Osteoblast (primary cell): Measurements from ENCODE around the gene BARD1. TPM values are rescaled to one million over a fixed set of nuclear protein-coding genes. Genes with fewer than 3 reads are reported as not detected.

Experiments
- DNase-seq: peaks from one replicate; pipeline ENCODE4 v3.0.0; 2011; ENCODE audit warnings: low spot score, mixed read lengths; ENCODE audit not compliant: insufficient read length; ENCODE audit errors: missing footprints
- H2AFZ ChIP-seq: 2 replicates; pipeline ENCODE4 v1.6.0; 2011; ENCODE audit warnings: mild to moderate bottlenecking, low read length
- H3K27ac ChIP-seq: 2 replicates; pipeline ENCODE4 v1.5.1; 2011; ENCODE audit warnings: mild to moderate bottlenecking, low read depth, low read length, moderate library complexity
- H3K27me3 ChIP-seq: 2 replicates; pipeline ENCODE4 v1.6.0; 2012; ENCODE audit warnings: mild to moderate bottlenecking, control low read depth, inconsistent platforms, low read length, moderate library complexity; ENCODE audit not compliant: insufficient read depth
- H3K36me3 ChIP-seq: 2 replicates; pipeline ENCODE4 v1.5.1; 2011; ENCODE audit warnings: mild to moderate bottlenecking, low read length, control low read depth, moderate library complexity; ENCODE audit not compliant: insufficient read depth
- H3K4me1 ChIP-seq: 2 replicates; pipeline ENCODE4 v1.5.1; 2011; ENCODE audit warnings: mild to moderate bottlenecking, low read length, control low read depth, moderate library complexity; ENCODE audit not compliant: insufficient read depth
- H3K4me2 ChIP-seq: 2 replicates; pipeline ENCODE4 v1.6.0; 2011; ENCODE audit warnings: mild to moderate bottlenecking, low read length; ENCODE audit not compliant: insufficient read depth
- H3K4me3 ChIP-seq: fragments of 200-600 bp; sonication (generic); 3 replicates; pipeline ENCODE4 v1.5.1; 2012; ENCODE audit warnings: mild to moderate bottlenecking, low read length, inconsistent platforms; ENCODE audit not compliant: insufficient read depth
- H3K79me2 ChIP-seq: 2 replicates; pipeline ENCODE4 v1.6.0; 2012; ENCODE audit warnings: mild to moderate bottlenecking, low read length, control low read depth, inconsistent platforms; ENCODE audit not compliant: insufficient read depth
- H3K9me3 ChIP-seq: 2 replicates; pipeline ENCODE4 v1.5.1; 2011; ENCODE audit warnings: low read depth, low read length, control low read depth
- H4K20me1 ChIP-seq: 2 replicates; pipeline ENCODE4 v1.6.0; 2012; ENCODE audit warnings: mild to moderate bottlenecking, low read length, control low read depth; ENCODE audit not compliant: insufficient read depth
- total RNA-seq: library from RNA; depleted of rRNA; stranded (reverse); fragments of >200 nt; gene quantifications from 2 replicates; pipeline ENCODE4 v1.2.3, GENCODE V29; 2012
- TF ChIP-seq, protein P1 (sequence below): IDR thresholded peaks from 2 replicates; pipeline ENCODE4 v1.5.1; 2011; ENCODE audit warnings: mild to moderate bottlenecking, low read depth, low read length, moderate library complexity; ENCODE audit errors: extremely low read depth

BARD1 gene
- total RNA-seq, 1 donor = 18.5 TPM

DNA sequence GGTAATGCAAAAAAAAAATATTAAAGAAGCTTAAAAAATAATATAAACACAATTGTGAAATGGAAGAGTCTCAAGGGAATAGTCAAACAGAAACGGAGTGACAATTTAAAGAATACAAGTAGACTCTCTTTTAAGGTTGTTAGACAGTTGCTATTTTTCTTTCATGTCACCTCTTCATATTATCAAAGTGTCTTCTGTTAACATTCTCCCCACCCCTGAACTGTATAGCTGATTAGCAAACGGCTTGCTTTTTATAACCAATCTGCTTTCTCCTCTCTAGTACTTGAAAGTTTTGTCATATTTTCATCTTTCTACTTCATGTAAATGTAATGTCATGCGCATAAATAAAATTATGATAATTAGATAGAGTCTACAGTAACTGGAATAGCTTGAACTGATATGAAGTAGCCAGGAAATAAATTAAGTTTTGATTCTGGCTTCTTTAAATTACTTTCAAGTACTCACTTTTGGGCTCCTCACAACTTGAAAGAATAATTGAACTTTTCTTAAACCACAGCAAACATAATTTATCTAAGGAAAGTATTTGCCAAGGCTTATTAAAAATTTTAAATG lies 37.0 kb downstream of the BARD1 start:
- Histone ChIP-seq H4K20me1 (no peaks in the 10 kb centered on the region), H2AFZ (no peak overlapping the region), H3K27ac (no peak overlapping the region), H3K4me2 (no peak overlapping the region), H3K79me2 (peaks cover 6% of the 10 kb centered on the region), H3K4me1 (no peaks in the 10 kb centered on the region), H3K36me3 (peaks cover 5% of the 10 kb centered on the region), H3K27me3 (no peaks in the 10 kb centered on the region), H3K9me3 (peaks cover 2% of the 10 kb centered on the region), H3K4me3 (no peak overlapping the region)
- DNase-seq = peak; percentile 56
- TF ChIP-seq, protein P1, sequence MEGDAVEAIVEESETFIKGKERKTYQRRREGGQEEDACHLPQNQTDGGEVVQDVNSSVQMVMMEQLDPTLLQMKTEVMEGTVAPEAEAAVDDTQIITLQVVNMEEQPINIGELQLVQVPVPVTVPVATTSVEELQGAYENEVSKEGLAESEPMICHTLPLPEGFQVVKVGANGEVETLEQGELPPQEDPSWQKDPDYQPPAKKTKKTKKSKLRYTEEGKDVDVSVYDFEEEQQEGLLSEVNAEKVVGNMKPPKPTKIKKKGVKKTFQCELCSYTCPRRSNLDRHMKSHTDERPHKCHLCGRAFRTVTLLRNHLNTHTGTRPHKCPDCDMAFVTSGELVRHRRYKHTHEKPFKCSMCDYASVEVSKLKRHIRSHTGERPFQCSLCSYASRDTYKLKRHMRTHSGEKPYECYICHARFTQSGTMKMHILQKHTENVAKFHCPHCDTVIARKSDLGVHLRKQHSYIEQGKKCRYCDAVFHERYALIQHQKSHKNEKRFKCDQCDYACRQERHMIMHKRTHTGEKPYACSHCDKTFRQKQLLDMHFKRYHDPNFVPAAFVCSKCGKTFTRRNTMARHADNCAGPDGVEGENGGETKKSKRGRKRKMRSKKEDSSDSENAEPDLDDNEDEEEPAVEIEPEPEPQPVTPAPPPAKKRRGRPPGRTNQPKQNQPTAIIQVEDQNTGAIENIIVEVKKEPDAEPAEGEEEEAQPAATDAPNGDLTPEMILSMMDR = no peak

- TF ChIP-seq, protein P1 = no peak
- Histone ChIP-seq H3K27ac (no peak overlapping the region), H3K27me3 (no peaks in the 10 kb centered on the region), H3K4me3 (no peak overlapping the region), H3K4me2 (no peak overlapping the region), H3K9me3 (no peaks in the 10 kb centered on the region), H2AFZ (no peak overlapping the region), H4K20me1 (no peaks in the 10 kb centered on the region), H3K4me1 (no peaks in the 10 kb centered on the region), H3K79me2 (no peaks in the 10 kb centered on the region), H3K36me3 (peaks cover 5% of the 10 kb centered on the region)
- no peak for DNase-seq
Observed at GRCh38 chr2:214765180-214765579, 44.3 kb downstream of the BARD1 start.

- Histone ChIP-seq H3K4me3 (no peak overlapping the region), H2AFZ (peak overlapping the region; percentile 1), H3K9me3 (no peaks in the 10 kb centered on the region), H3K4me1 (no peaks in the 10 kb centered on the region), H3K79me2 (no peaks in the 10 kb centered on the region), H3K27me3 (no peaks in the 10 kb centered on the region), H3K4me2 (no peak overlapping the region), H3K36me3 (peaks cover 6% of the 10 kb centered on the region), H4K20me1 (no peaks in the 10 kb centered on the region), H3K27ac (no peak overlapping the region)
- DNase-seq = no peak
- TF ChIP-seq, protein P1 = no peak
Observed at GRCh38 chr2:214753455-214753854, 56.0 kb downstream of the BARD1 start.

DNA sequence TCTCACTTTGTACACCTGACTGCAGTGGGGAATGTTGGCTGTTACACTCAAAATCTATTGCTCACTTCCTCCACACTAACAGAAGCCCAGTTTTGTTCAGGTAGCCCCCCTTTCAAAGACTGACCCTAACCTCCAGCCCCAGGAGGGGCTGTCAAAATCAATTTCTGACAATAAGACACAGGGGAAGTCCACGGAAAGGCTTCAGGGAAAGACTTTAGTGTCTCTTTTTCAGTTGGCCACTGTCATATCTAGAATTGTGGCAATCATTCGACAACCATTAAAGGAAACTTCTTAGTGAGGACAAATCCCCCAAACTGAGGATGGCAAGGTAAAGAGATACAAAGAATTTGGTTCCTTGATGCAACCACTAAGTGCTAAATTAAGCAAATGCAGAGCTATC lies 59.0 kb downstream of the BARD1 start:
- peaks cover 6% of the 10 kb centered on the region for H3K36me3 ChIP-seq
- H3K4me2 ChIP-seq = no peak overlapping the region
- no peaks in the 10 kb centered on the region for H3K79me2 ChIP-seq
- no peak overlapping the region for H3K4me3 ChIP-seq
- H3K4me1 ChIP-seq = no peaks in the 10 kb centered on the region
- H3K27ac ChIP-seq = no peak overlapping the region
- TF ChIP-seq, protein P1 = no peak
- H3K9me3 ChIP-seq = no peaks in the 10 kb centered on the region
- H4K20me1 ChIP-seq = no peaks in the 10 kb centered on the region
- H3K27me3 ChIP-seq = no peaks in the 10 kb centered on the region
- H2AFZ ChIP-seq = no peak overlapping the region
- no peak for DNase-seq
